Liver (tissue), 9 donors: ENCODE results near the gene TEX2. TPM values are rescaled to one million over a fixed set of nuclear protein-coding genes. Genes with fewer than 3 reads are reported as not detected.
A peak's percentile ranks its signal among the peaks of the same experiment; 100 is the strongest.

Experiments used
- DNase-seq: peaks from one replicate; pipeline ENCODE4 v3.0.0-alpha.2; 2017; ENCODE audit warnings: low spot score
- H3K27ac ChIP-seq, 2 donors: one replicate each; pipeline ENCODE4 v1.7.0; 2013; ENCODE audit warnings: inconsistent platforms in 2 of 2, low read length in 2 of 2, control low read depth in 1 of 2, low read depth in 1 of 2, mild to moderate bottlenecking in 1 of 2
- H3K27me3 ChIP-seq, 4 donors: one replicate each; pipeline versions ENCODE4 v1.6.1 to v1.7.0; 2013; ENCODE audit warnings: low read length in 3 of 4, inconsistent platforms in 1 of 4, mild to moderate bottlenecking in 1 of 4, moderate library complexity in 1 of 4; ENCODE audit not compliant: control insufficient read depth in 4 of 4, insufficient read depth in 4 of 4
- H3K36me3 ChIP-seq, 4 donors: one replicate each; pipeline versions ENCODE4 v1.6.1 to v1.7.0; 2013; ENCODE audit warnings: low read length in 3 of 4, mild to moderate bottlenecking in 3 of 4, low read depth in 1 of 4, moderate library complexity in 1 of 4; ENCODE audit not compliant: control insufficient read depth in 4 of 4, insufficient read depth in 3 of 4
- H3K4me1 ChIP-seq, 4 donors: one replicate each; pipeline versions ENCODE4 v1.6.1 to v1.7.0; 2013; ENCODE audit warnings: low read length in 3 of 4, mild to moderate bottlenecking in 3 of 4, moderate library complexity in 1 of 4; ENCODE audit not compliant: control insufficient read depth in 4 of 4, insufficient read depth in 4 of 4
- H3K4me3 ChIP-seq, 3 donors: one replicate each; pipeline versions ENCODE4 v1.6.1 to v1.7.0; 2013; ENCODE audit warnings: low read length in 3 of 3, control low read depth in 1 of 3, low read depth in 1 of 3, mild to moderate bottlenecking in 1 of 3
- H3K9ac ChIP-seq, 2 donors: one replicate each; pipeline ENCODE4 v1.7.0; 2013; ENCODE audit warnings: low read length in 2 of 2, mild to moderate bottlenecking in 2 of 2, moderate library complexity in 2 of 2, control low read depth in 1 of 2, low read depth in 1 of 2
- H3K9me3 ChIP-seq, 4 donors: one replicate each; pipeline versions ENCODE4 v1.6.1 to v1.7.0; 2013; ENCODE audit warnings: low read length in 3 of 4; ENCODE audit not compliant: control insufficient read depth in 4 of 4
- CTCF ChIP-seq: fragments of 150-350 bp; IDR thresholded peaks from 2 replicates; pipeline ENCODE4 v1.5.1; 2017; ENCODE audit warnings: improper control_type of control experiment, low read depth, low read length; ENCODE audit not compliant: missing input control
- FOXA2 ChIP-seq: IDR thresholded peaks from 2 replicates; pipeline ENCODE4 v1.6.1; 2016; ENCODE audit warnings: antibody characterized with exemption
- GABPA ChIP-seq, 2 donors: IDR thresholded peaks in 1 of 2; conservative IDR thresholded peaks in 1 of 2; 2 replicates each; pipeline ENCODE4 v1.6.1; 2016; ENCODE audit warnings: antibody characterized with exemption in 2 of 2, mild to moderate bottlenecking in 1 of 2, moderate library complexity in 1 of 2
- HNF4A ChIP-seq, 2 donors: conservative IDR thresholded peaks; 2 replicates each; pipeline ENCODE4 v1.6.1; 2016; ENCODE audit warnings: antibody characterized with exemption in 2 of 2, mild to moderate bottlenecking in 2 of 2
- MAX ChIP-seq: IDR thresholded peaks from 2 replicates; pipeline ENCODE4 v1.6.1; 2016; ENCODE audit warnings: antibody characterized with exemption
- NR2F2 ChIP-seq: IDR thresholded peaks from 2 replicates; pipeline ENCODE4 v1.6.1; 2016; ENCODE audit warnings: antibody characterized with exemption
- RAD21 ChIP-seq, 2 donors: IDR thresholded peaks; 2 replicates each; pipeline ENCODE4 v1.6.1; 2016; ENCODE audit warnings: antibody characterized with exemption in 2 of 2, mild to moderate bottlenecking in 2 of 2
- RXRA ChIP-seq, 2 donors: IDR thresholded peaks; 2 replicates each; pipeline ENCODE4 v1.6.1; 2017 to 2018; ENCODE audit warnings: antibody characterized with exemption in 2 of 2, mild to moderate bottlenecking in 1 of 2
- SP1 ChIP-seq: IDR thresholded peaks from 2 replicates; pipeline ENCODE4 v1.6.1; 2018; ENCODE audit warnings: antibody characterized with exemption, mild to moderate bottlenecking
- TAF1 ChIP-seq: conservative IDR thresholded peaks from 2 replicates; pipeline ENCODE4 v1.6.1; 2016; ENCODE audit warnings: antibody characterized with exemption, mild to moderate bottlenecking
- YY1 ChIP-seq: IDR thresholded peaks from 2 replicates; pipeline ENCODE4 v1.6.1; 2016; ENCODE audit warnings: antibody characterized with exemption, mild to moderate bottlenecking
- WGBS: extraction: QIAGEN DNeasy Blood & Tissue Kit; methylation state at CpG from one replicate; pipeline ENCODE4 v1.1.7; 2013; 5-methylcytosine and 5-hydroxymethylcytosine counted together
- polyA plus RNA-seq, 2 donors: library from polyadenylated mRNA; stranded (reverse) in 1 of 2; unstranded in 1 of 2; fragments of 200-250 nt in 1 of 2; fragments of >200 nt in 1 of 2; fragmentation: Nextera tagmentation in 1 of 2; extraction: Ambion mirVana in 1 of 2; gene quantifications; one replicate each; pipeline versions ENCODE4 v1.2.1 to v1.2.3, GENCODE V29; 2013 to 2015
- total RNA-seq, 2 donors: library from RNA; depleted of rRNA; stranded (reverse); fragments of >200 nt; gene quantifications; one replicate each; pipeline ENCODE4 v1.2.3, GENCODE V29; 2014
- TF ChIP-seq, protein P1 (sequence below): IDR thresholded peaks from 2 replicates; pipeline ENCODE4 v1.6.1; 2016; ENCODE audit warnings: antibody characterized with exemption, mild to moderate bottlenecking
- TF ChIP-seq, protein P2 (sequence below): IDR thresholded peaks from 2 replicates; pipeline ENCODE4 v1.6.1; 2016; ENCODE audit warnings: antibody characterized with exemption
- donor health status: healthy.
- donor health status: healthy.
- donor health status: healthy.
- donor health status: healthy.
- donor health status: healthy.

The TEX2 gene
- total and polyA plus RNA-seq, 4 donors: 15.9 to 39.8 (median 28.2) TPM

GRCh38 chr17:64176556-64176955 is 86.5 kb downstream of the TEX2 start (continued):
- TF ChIP-seq, protein P1, sequence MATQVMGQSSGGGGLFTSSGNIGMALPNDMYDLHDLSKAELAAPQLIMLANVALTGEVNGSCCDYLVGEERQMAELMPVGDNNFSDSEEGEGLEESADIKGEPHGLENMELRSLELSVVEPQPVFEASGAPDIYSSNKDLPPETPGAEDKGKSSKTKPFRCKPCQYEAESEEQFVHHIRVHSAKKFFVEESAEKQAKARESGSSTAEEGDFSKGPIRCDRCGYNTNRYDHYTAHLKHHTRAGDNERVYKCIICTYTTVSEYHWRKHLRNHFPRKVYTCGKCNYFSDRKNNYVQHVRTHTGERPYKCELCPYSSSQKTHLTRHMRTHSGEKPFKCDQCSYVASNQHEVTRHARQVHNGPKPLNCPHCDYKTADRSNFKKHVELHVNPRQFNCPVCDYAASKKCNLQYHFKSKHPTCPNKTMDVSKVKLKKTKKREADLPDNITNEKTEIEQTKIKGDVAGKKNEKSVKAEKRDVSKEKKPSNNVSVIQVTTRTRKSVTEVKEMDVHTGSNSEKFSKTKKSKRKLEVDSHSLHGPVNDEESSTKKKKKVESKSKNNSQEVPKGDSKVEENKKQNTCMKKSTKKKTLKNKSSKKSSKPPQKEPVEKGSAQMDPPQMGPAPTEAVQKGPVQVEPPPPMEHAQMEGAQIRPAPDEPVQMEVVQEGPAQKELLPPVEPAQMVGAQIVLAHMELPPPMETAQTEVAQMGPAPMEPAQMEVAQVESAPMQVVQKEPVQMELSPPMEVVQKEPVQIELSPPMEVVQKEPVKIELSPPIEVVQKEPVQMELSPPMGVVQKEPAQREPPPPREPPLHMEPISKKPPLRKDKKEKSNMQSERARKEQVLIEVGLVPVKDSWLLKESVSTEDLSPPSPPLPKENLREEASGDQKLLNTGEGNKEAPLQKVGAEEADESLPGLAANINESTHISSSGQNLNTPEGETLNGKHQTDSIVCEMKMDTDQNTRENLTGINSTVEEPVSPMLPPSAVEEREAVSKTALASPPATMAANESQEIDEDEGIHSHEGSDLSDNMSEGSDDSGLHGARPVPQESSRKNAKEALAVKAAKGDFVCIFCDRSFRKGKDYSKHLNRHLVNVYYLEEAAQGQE: peak; percentile 36

DNA sequence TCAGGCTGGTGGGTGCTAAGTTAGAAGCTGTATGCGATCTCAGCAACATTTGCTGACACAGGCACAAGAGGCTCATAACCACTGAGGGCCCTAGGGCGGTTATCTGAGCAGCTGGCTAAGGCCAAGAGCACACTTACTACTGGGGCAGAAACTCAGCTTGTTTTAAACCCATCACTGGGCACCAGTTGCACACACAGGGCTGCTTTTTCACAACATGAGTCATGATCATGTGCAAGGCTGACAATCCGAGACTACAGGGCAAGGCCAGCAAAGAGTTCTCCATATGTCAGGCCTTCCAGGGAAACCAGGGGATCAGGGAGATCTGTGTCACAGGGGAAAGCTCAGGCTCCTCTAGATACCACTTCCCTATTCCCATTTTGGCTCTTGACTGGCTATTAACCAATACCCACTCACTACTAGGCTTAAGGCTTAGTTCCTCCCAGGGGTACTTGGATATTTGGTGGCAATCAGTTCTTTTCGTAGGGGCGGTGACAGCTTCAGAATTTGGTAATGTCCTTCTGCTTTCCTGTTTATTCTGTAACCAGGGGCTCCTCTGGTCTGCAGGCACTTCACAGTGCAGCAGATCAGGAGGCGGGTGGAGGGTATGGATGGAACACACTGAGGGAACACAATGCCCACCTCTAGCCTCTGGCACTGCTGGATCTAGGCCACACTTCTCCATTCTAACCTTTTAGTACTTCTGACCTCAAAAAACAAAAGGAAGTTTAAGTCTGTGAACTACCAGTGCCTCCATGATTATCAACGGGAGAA is 88.2 kb downstream of the TEX2 start:
- Histone ChIP-seq H3K4me3 (no peak overlapping the region), H3K27me3 (no peaks in the 10 kb centered on the region), H3K9ac (no peak overlapping the region), H3K36me3 (peaks cover 0 to 12% (median 5%) of the 10 kb centered on the region in 4 donors), H3K4me1 (peaks cover 12 to 64% (median 49%) of the 10 kb centered on the region in 4 donors), H3K27ac (peak overlapping the region; percentile 0 to 2), H3K9me3 (no peaks in the 10 kb centered on the region)
- WGBS: 88% methylated on average over 7 of the region's 7 CpGs
- no peak for TF ChIP-seq FOXA2
- TF ChIP-seq NR2F2: no peak
- TF ChIP-seq SP1: no peak
- TF ChIP-seq HNF4A (conservative IDR thresholded peaks at IDR 0.05): no peak
- no peak for TF ChIP-seq CTCF
- no peak for TF ChIP-seq RAD21 (IDR thresholded peaks at IDR 0.05)
- TF ChIP-seq GABPA (IDR thresholded peaks at IDR 0.05 in 1 of 2, conservative IDR thresholded peaks at IDR 0.05 in 1 of 2): no peak
- no peak for TF ChIP-seq TAF1
- TF ChIP-seq, protein P2, sequence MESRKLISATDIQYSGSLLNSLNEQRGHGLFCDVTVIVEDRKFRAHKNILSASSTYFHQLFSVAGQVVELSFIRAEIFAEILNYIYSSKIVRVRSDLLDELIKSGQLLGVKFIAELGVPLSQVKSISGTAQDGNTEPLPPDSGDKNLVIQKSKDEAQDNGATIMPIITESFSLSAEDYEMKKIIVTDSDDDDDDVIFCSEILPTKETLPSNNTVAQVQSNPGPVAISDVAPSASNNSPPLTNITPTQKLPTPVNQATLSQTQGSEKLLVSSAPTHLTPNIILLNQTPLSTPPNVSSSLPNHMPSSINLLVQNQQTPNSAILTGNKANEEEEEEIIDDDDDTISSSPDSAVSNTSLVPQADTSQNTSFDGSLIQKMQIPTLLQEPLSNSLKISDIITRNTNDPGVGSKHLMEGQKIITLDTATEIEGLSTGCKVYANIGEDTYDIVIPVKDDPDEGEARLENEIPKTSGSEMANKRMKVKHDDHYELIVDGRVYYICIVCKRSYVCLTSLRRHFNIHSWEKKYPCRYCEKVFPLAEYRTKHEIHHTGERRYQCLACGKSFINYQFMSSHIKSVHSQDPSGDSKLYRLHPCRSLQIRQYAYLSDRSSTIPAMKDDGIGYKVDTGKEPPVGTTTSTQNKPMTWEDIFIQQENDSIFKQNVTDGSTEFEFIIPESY: no peak
- no peak for TF ChIP-seq YY1
- TF ChIP-seq MAX: no peak
- no peak for DNase-seq

DNA sequence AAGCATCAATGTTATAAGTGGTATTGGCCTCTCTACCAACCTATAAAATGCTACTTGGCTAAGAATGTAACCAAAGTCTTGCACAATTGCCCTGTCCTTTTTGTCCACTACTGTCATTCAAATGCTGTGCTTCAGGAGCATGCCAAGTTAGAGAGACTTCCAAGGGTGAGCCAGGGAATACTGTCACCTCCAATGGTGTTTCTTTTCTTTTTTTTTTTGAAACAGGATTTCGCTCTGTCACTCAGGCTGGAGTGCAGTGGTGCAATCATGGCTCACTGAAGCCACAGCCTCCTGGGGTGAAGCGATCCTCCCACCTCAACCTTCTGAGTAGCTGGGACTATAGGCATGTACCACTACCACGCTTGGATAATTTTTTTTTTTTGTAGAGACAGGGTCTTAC is 89.4 kb downstream of the TEX2 start:
- Histone ChIP-seq H3K27ac (no peak overlapping the region), H3K36me3 (peaks cover 0 to 16% (median 8%) of the 10 kb centered on the region in 4 donors), H3K9ac (no peak overlapping the region), H3K27me3 (no peaks in the 10 kb centered on the region), H3K4me3 (no peak overlapping the region), H3K9me3 (no peaks in the 10 kb centered on the region), H3K4me1 (peaks cover 9 to 52% (median 43%) of the 10 kb centered on the region in 4 donors)
- TF ChIP-seq HNF4A (conservative IDR thresholded peaks at IDR 0.05) (peak in 1 of 2 donors; percentile 6), RXRA (IDR thresholded peaks at IDR 0.05) (peak in 1 of 2 donors; percentile 11), FOXA2 (no peak)
- no peak for DNase-seq
- WGBS: 85% methylated on average over 3 of the region's 3 CpGs
